K562 (cell line): Measurements from ENCODE around the gene CD99L2. TPM values are rescaled to one million over a fixed set of nuclear protein-coding genes. Genes with fewer than 3 reads are reported as not detected.

ENCODE experiments used
- ATAC-seq: fragments of 200-7000 bp; cut with Tn5 transposase; 3 replicates; pipeline ENCODE4 v1.9.1; 2020; ENCODE audit warnings: moderate library complexity
- BruUV-seq: library from RNA; stranded (reverse); fragments of 400-500 nt; replicated peaks from 2 replicates; lab custom pipeline; 2021; lab: Mats Ljungman, UMichigan
- CTCF ChIA-PET: fragments of 300-600 bp; formaldehyde crosslinking; extraction: SDS; loops from one replicate; lab custom pipeline; 2021; ENCODE audit warnings: low intra/inter-chr PET ratio; lab: Yijun Ruan, JAX
- POLR2A ChIA-PET: fragments of 300-600, 350-650 bp; sonication (Branson Sonifier 250); formaldehyde crosslinking; extraction: SDS; loops from one replicate; lab custom pipeline; 2021; ENCODE audit warnings: antibody characterized with exemption, inconsistent platforms; lab: Yijun Ruan, JAX
- DNase-seq, 4 experiments: peaks; one replicate each; pipeline versions ENCODE4 v3.0.0 to v3.0.0-alpha.2; 2011 to 2018; ENCODE audit warnings: low spot score in 3 of 4, mixed read lengths in 3 of 4; ENCODE audit errors: extremely low read depth in 1 of 4
- FAIRE-seq: peaks from 2 replicates; lab custom pipeline; 2011; peaks lifted over from hg19 to GRCh38; lab: Jason Lieb, UNC
- H2AFZ ChIP-seq: 2 replicates; pipeline ENCODE4 v1.6.0; 2011; ENCODE audit warnings: low read depth, low read length, control low read depth, inconsistent platforms
- H3K27ac ChIP-seq: fragments of 200-600 bp; 3 replicates; pipeline ENCODE4 v1.8.0; 2011; ENCODE audit warnings: low read depth, mild to moderate bottlenecking, control low read depth, inconsistent platforms, low read length, moderate library complexity, mixed read lengths; ENCODE audit errors: extremely low read depth
- H3K27me3 ChIP-seq, 2 experiments: fragments of 300-600 bp in 1 of 2; 2 replicates in 1 of 2; 3 replicates in 1 of 2; pipeline versions ENCODE4 v1.6.0 to v1.8.0; 2011; ENCODE audit warnings: inconsistent platforms in 2 of 2, low read length in 2 of 2, mild to moderate bottlenecking in 1 of 2, mixed read lengths in 1 of 2, moderate library complexity in 1 of 2; ENCODE audit not compliant: control insufficient read depth in 2 of 2, insufficient read depth in 2 of 2
- H3K36me3 ChIP-seq: fragments of 300-600 bp; 3 replicates; pipeline ENCODE4 v1.8.0; 2011; ENCODE audit warnings: mild to moderate bottlenecking, low read length, inconsistent platforms; ENCODE audit not compliant: control insufficient read depth, insufficient read depth
- H3K4me1 ChIP-seq, 2 experiments: fragments of 200-600 bp in 1 of 2; replicated peaks in 1 of 2; 2 replicates in 1 of 2; 3 replicates in 1 of 2; pipeline versions ENCODE4 v1.5.1 to v1.8.0; 2011; ENCODE audit warnings: inconsistent platforms in 2 of 2, low read length in 2 of 2, mild to moderate bottlenecking in 1 of 2, mixed read lengths in 1 of 2, moderate library complexity in 1 of 2; ENCODE audit not compliant: control insufficient read depth in 2 of 2, insufficient read depth in 2 of 2
- H3K4me2 ChIP-seq: 2 replicates; pipeline ENCODE4 v1.6.1; 2011; ENCODE audit warnings: low read length, control low read depth, inconsistent platforms, mixed read lengths; ENCODE audit not compliant: insufficient read depth
- H3K4me3 ChIP-seq: fragments of 200-600 bp; sonication (generic), shearing (Covaris generic); 2 replicates; pipeline ENCODE4 v1.5.1; 2016; ENCODE audit warnings: control low read depth, inconsistent platforms
- H3K79me2 ChIP-seq: fragments of 200-600 bp; 3 replicates; pipeline ENCODE4 v1.8.0; 2011; ENCODE audit warnings: low read length, inconsistent platforms; ENCODE audit not compliant: control insufficient read depth, insufficient read depth
- H3K9ac ChIP-seq, 2 experiments: 2 replicates each; pipeline versions ENCODE4 v1.6.0 to v1.6.1; 2011; ENCODE audit warnings: low read depth in 2 of 2, low read length in 2 of 2, control low read depth in 1 of 2, inconsistent platforms in 1 of 2, mild to moderate bottlenecking in 1 of 2, mixed read lengths in 1 of 2; ENCODE audit not compliant: insufficient read depth in 1 of 2
- H3K9me1 ChIP-seq: one replicate; pipeline ENCODE4 v1.6.0; 2011; ENCODE audit warnings: inconsistent platforms, mild to moderate bottlenecking, low read length, moderate library complexity; ENCODE audit not compliant: control insufficient read depth, insufficient read depth
- H3K9me3 ChIP-seq: replicated peaks from 2 replicates; pipeline ENCODE4 v1.5.1; 2011; ENCODE audit warnings: low read depth, low read length, inconsistent platforms; ENCODE audit not compliant: control insufficient read depth, insufficient read depth
- H4K20me1 ChIP-seq: replicated peaks from 2 replicates; pipeline ENCODE4 v1.6.1; 2011; ENCODE audit warnings: low read length, inconsistent platforms, mixed read lengths; ENCODE audit not compliant: control insufficient read depth, insufficient read depth
- BRD4 ChIP-seq: fragments of 200-600 bp; sonication (generic); IDR thresholded peaks from 2 replicates; pipeline ENCODE4 v1.6.1; 2017; ENCODE audit warnings: inconsistent platforms
- FOXK2 ChIP-seq, 2 experiments: fragments of 450-650 bp; IDR thresholded peaks in 1 of 2; conservative IDR thresholded peaks in 1 of 2; 2 replicates each; pipeline ENCODE4 v1.6.1; 2016; ENCODE audit warnings: low read depth in 2 of 2, mild to moderate bottlenecking in 1 of 2
- KAT8 ChIP-seq: fragments of 450-650 bp; IDR thresholded peaks from 2 replicates; pipeline ENCODE4 v1.6.1; 2016; ENCODE audit warnings: low read depth, mild to moderate bottlenecking
- NCOA4 ChIP-seq: fragments of 450-650 bp; IDR thresholded peaks from 2 replicates; pipeline ENCODE4 v1.6.1; 2018; ENCODE audit warnings: mild to moderate bottlenecking; ENCODE audit not compliant: partially characterized antibody
- NR1H2 ChIP-seq: sonication (generic); formaldehyde crosslinking; IDR thresholded peaks from 2 replicates; pipeline ENCODE4 v1.4.0; 2020; ENCODE audit warnings: mild to moderate bottlenecking, missing genetic modification reagents
- NR4A1 ChIP-seq, 2 experiments: fragments of 250-450 bp in 1 of 2; fragments of 450-650 bp in 1 of 2; sonication (Bioruptor Pico) in 1 of 2; IDR thresholded peaks; 2 replicates each; pipeline versions ENCODE4 v1.4.0 to v1.6.1; 2016 to 2020; ENCODE audit warnings: mild to moderate bottlenecking in 2 of 2, missing compliant biosample characterization in 1 of 2, missing genetic modification characterization in 1 of 2, moderate library complexity in 1 of 2
- POLR2AphosphoS2 ChIP-seq: IDR thresholded peaks from 2 replicates; pipeline ENCODE4 v1.6.1; 2012; ENCODE audit warnings: low read length, improper control_type of control experiment
- RBBP5 ChIP-seq: fragments of 200-600 bp; sonication (generic); IDR thresholded peaks from 2 replicates; pipeline ENCODE4 v1.6.1; 2012; ENCODE audit warnings: borderline replicate concordance, mild to moderate bottlenecking, low read length, control low read depth, inconsistent platforms; ENCODE audit not compliant: insufficient read depth, poor library complexity, severe bottlenecking
- ZNF23 ChIP-seq: fragments of 250-450 bp; sonication (Bioruptor Pico); IDR thresholded peaks from 2 replicates; pipeline ENCODE4 v1.4.0; 2020; ENCODE audit warnings: mild to moderate bottlenecking
- ZNF79 ChIP-seq: fragments of 250-450 bp; sonication (Bioruptor Pico); IDR thresholded peaks from 2 replicates; pipeline ENCODE4 v1.4.0; 2020; ENCODE audit warnings: low read depth, mild to moderate bottlenecking, moderate library complexity
- WGBS: fragments of 100-300 bp; shearing (Covaris generic); methylation state at CpG from one replicate; pipeline ENCODE4 v1.1.6; 2016; ENCODE audit warnings: low coverage, mixed read lengths; ENCODE audit not compliant: insufficient coverage; ENCODE audit errors: missing lambda C conversion rate; 5-methylcytosine and 5-hydroxymethylcytosine counted together
- in situ Hi-C: fragments of 300-500 bp; cut with MboI; formaldehyde crosslinking; loops from 4 replicates; pipeline ENCODE4 v1.15.0; 2018; ENCODE audit warnings: inconsistent platforms, mixed read lengths
- intact Hi-C: fragments of 100-400 bp; cut with micrococcal nuclease; formaldehyde crosslinking; loops from 2 replicates; pipeline ENCODE4 v1.14.2; 2022
- polyA plus RNA-seq, 8 experiments: library from polyadenylated mRNA; depleted of rRNA in 4 of 8; stranded (reverse) in 5 of 8; unstranded in 3 of 8; fragments of >200 nt; fragmentation: Nextera tagmentation in 2 of 8; fragmentation: Illumina TruSeq in 1 of 8; extraction: Ambion mirVana in 2 of 8; extraction: Trizol in 1 of 8; gene quantifications; 2 replicates each; pipeline versions ENCODE4 v1.2.1 to v1.2.3, GENCODE V29; 2011 to 2014; ENCODE audit warnings: inconsistent platforms in 1 of 8, missing spikeins in 1 of 8
- total RNA-seq, 7 experiments: library from RNA; depleted of rRNA in 6 of 7; stranded (reverse); fragments of >200 nt in 6 of 7; fragmentation: Illumina TruSeq in 2 of 7; extraction: Trizol in 2 of 7; gene quantifications; 2 replicates each; pipeline versions ENCODE4 v1.2.1 to v1.2.3, GENCODE V29; 2011 to 2021; ENCODE audit warnings: low replicate concordance in 1 of 7
- TF ChIP-seq, protein P1 (sequence below): fragments of 450-650 bp; formaldehyde crosslinking; IDR thresholded peaks from 2 replicates; pipeline ENCODE4 v1.4.0; 2020; ENCODE audit warnings: mild to moderate bottlenecking, moderate library complexity
- TF ChIP-seq, protein P2 (sequence below): fragments of 450-650 bp; formaldehyde crosslinking; conservative IDR thresholded peaks from 2 replicates; pipeline ENCODE4 v1.4.0; 2022; ENCODE audit warnings: mild to moderate bottlenecking, missing genetic modification characterization
- TF ChIP-seq, protein P3 (sequence below): fragments of 450-650 bp; IDR thresholded peaks from 2 replicates; pipeline ENCODE4 v1.6.1; 2016; ENCODE audit warnings: low read depth, mild to moderate bottlenecking, moderate library complexity

CD99L2 gene
- total and polyA plus RNA-seq, 9 of the 15 experiments (the other 6 are each of a cell fraction or from before 2014, with no cell fraction given), result 0.76 to 19.0 (median 11.9) TPM

DNA sequence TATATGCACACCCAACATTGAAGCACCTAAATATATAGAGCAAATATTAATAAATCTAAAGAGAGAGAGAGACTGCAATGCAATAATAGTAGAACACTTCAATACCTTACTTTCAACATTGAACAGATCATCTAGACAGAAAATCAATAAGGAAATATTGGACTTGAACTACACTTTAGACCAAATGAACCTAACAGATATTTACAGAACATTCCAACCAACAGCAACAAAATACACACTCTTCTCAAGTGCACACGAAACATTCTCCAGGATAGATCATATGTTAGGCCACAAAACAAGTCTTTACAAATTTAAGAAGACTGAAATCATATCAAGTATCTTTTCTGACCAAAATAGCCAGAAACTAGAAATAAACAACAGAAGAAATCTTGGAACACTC is 66.6 kb downstream of the CD99L2 start:
- Histone ChIP-seq H3K4me3 (no peak overlapping the region), H3K9me1 (no peaks in the 10 kb centered on the region), H3K4me2 (no peak overlapping the region), H4K20me1 (no peaks in the 10 kb centered on the region), H3K9ac (no peak overlapping the region), H3K9me3 (0 out of 2 replicates have a peak, but pooled peaks cover 2% of the 10 kb centered on the region), H3K4me1 (no peaks in the 10 kb centered on the region; a peak in 2 of 5 replicates), H3K27ac (no peak overlapping the region), H3K27me3 (no peaks in the 10 kb centered on the region)
- no peak for FAIRE-seq
- BruUV-seq, result no TSS peak
- intact Hi-C loops (no loop called here), in situ Hi-C loops (no loop called here)
- POLR2A ChIA-PET, result no interaction called here
- TF ChIP-seq FOXK2 (conservative IDR thresholded peaks at IDR 0.05 in 1 of 2, IDR thresholded peaks at IDR 0.05 in 1 of 2; ENCODE audit: low read depth in 2 of 2), result no peak
- TF ChIP-seq, protein P1, sequence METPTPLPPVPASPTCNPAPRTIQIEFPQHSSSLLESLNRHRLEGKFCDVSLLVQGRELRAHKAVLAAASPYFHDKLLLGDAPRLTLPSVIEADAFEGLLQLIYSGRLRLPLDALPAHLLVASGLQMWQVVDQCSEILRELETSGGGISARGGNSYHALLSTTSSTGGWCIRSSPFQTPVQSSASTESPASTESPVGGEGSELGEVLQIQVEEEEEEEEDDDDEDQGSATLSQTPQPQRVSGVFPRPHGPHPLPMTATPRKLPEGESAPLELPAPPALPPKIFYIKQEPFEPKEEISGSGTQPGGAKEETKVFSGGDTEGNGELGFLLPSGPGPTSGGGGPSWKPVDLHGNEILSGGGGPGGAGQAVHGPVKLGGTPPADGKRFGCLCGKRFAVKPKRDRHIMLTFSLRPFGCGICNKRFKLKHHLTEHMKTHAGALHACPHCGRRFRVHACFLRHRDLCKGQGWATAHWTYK (CRISPR knock-in tag), result no peak
- no peak for TF ChIP-seq POLR2AphosphoS2
- TF ChIP-seq, protein P2, sequence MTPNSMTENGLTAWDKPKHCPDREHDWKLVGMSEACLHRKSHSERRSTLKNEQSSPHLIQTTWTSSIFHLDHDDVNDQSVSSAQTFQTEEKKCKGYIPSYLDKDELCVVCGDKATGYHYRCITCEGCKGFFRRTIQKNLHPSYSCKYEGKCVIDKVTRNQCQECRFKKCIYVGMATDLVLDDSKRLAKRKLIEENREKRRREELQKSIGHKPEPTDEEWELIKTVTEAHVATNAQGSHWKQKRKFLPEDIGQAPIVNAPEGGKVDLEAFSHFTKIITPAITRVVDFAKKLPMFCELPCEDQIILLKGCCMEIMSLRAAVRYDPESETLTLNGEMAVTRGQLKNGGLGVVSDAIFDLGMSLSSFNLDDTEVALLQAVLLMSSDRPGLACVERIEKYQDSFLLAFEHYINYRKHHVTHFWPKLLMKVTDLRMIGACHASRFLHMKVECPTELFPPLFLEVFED (CRISPR knock-in tag), result no peak
- no peak for TF ChIP-seq ZNF23 (CRISPR knock-in tag)
- no peak for TF ChIP-seq ZNF79 (CRISPR knock-in tag)
- no peak for TF ChIP-seq KAT8
- no peak for TF ChIP-seq NCOA4
- no peak for TF ChIP-seq NR4A1 (CRISPR knock-in tag; IDR thresholded peaks at IDR 0.05)
- TF ChIP-seq NR4A1 (tag; IDR thresholded peaks at IDR 0.05), result no peak
- no peak for TF ChIP-seq RBBP5
- no peak for TF ChIP-seq BRD4
- TF ChIP-seq, protein P3, sequence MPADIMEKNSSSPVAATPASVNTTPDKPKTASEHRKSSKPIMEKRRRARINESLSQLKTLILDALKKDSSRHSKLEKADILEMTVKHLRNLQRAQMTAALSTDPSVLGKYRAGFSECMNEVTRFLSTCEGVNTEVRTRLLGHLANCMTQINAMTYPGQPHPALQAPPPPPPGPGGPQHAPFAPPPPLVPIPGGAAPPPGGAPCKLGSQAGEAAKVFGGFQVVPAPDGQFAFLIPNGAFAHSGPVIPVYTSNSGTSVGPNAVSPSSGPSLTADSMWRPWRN, result no peak
- TF ChIP-seq NR1H2, result no peak
- TF ChIP-seq, all 486 proteins: peak for 0
- Histone ChIP-seq H3K79me2 (no peaks in the 10 kb centered on the region), H3K36me3 (no peaks in the 10 kb centered on the region), H2AFZ (no peak overlapping the region)
- DNase-seq (no peak), ATAC-seq (no peak)
- 18% methylated on average over 1 of the region's 1 CpG for WGBS
- CTCF ChIA-PET, result no interaction called here
